H1 (cell line): Measurements from ENCODE around the gene CNOT10. TPM values are rescaled to one million over a fixed set of nuclear protein-coding genes. Genes with fewer than 3 reads are reported as not detected.

Experiments
- CTCF ChIA-PET: fragments of 300-600 bp; sonication (Branson Sonifier 250); formaldehyde crosslinking; loops from one replicate; lab custom pipeline; 2021; ENCODE audit not compliant: partially characterized antibody; lab: Charles Lee
- POLR2A ChIA-PET: fragments of 300-600 bp; sonication (Branson Sonifier 250); formaldehyde crosslinking; loops from one replicate; lab custom pipeline; 2021; ENCODE audit warnings: inconsistent platforms; ENCODE audit not compliant: partially characterized antibody; lab: Charles Lee
- DNase-seq, 2 experiments: peaks; one replicate each; pipeline versions ENCODE4 v3.0.0 to v3.0.0-alpha.2; 2010 to 2022; ENCODE audit warnings: low spot score in 2 of 2, low read depth in 1 of 2, mixed read lengths in 1 of 2
- FAIRE-seq: peaks from 2 replicates; lab custom pipeline; 2011; peaks lifted over from hg19 to GRCh38; lab: Jason Lieb, UNC
- H2AFZ ChIP-seq: 2 replicates; pipeline ENCODE4 v1.8.1; 2012; ENCODE audit warnings: low read length, inconsistent platforms
- H2AK5ac ChIP-seq: 2 replicates; pipeline ENCODE4 v1.6.1; 2013; ENCODE audit warnings: low read depth, low read length
- H2BK120ac ChIP-seq: replicated peaks from 2 replicates; pipeline ENCODE3; 2013; ENCODE audit warnings: low read depth, low read length, inconsistent platforms
- H2BK12ac ChIP-seq: 2 replicates; pipeline ENCODE4 v1.6.1; 2013; ENCODE audit warnings: low read depth, low read length
- H2BK15ac ChIP-seq: 2 replicates; pipeline ENCODE4 v1.6.1; 2013; ENCODE audit warnings: low read length
- H2BK20ac ChIP-seq: 2 replicates; pipeline ENCODE4 v1.6.1; 2013; ENCODE audit warnings: low read length
- H2BK5ac ChIP-seq: 2 replicates; pipeline ENCODE4 v1.6.1; 2013; ENCODE audit warnings: low read depth, low read length
- H3K14ac ChIP-seq: 2 replicates; pipeline ENCODE4 v1.6.1; 2013; ENCODE audit warnings: inconsistent platforms; ENCODE audit not compliant: insufficient read length
- H3K18ac ChIP-seq: 2 replicates; pipeline ENCODE4 v1.6.1; 2013; ENCODE audit warnings: low read length; ENCODE audit errors: extremely low read depth
- H3K23ac ChIP-seq: 2 replicates; pipeline ENCODE4 v1.6.1; 2013; ENCODE audit warnings: inconsistent platforms; ENCODE audit not compliant: insufficient read length
- H3K23me2 ChIP-seq: 2 replicates; pipeline ENCODE4 v1.6.1; 2013; ENCODE audit warnings: low read depth, low read length
- H3K27ac ChIP-seq: 2 replicates; pipeline ENCODE4 v1.6.1; 2011; ENCODE audit warnings: low read depth, low read length, inconsistent platforms
- H3K27me3 ChIP-seq, 4 experiments: replicated peaks in 1 of 4; 1 replicate in 1 of 4; 2 replicates in 3 of 4; pipeline versions ENCODE4 v1.6.1 to v1.8.1; 2011 to 2013; ENCODE audit warnings: low read length in 3 of 4, mild to moderate bottlenecking in 3 of 4, inconsistent platforms in 2 of 4, mixed read lengths in 2 of 4, moderate library complexity in 1 of 4; ENCODE audit not compliant: control insufficient read depth in 3 of 4, insufficient read depth in 3 of 4; ENCODE audit errors: extremely low read depth in 1 of 4
- H3K36me3 ChIP-seq, 4 experiments: 2 replicates each; pipeline versions ENCODE4 v1.6.1 to v1.8.1; 2011 to 2013; ENCODE audit warnings: mild to moderate bottlenecking in 4 of 4, low read length in 3 of 4, moderate library complexity in 2 of 4, control low read depth in 1 of 4, inconsistent platforms in 1 of 4; ENCODE audit not compliant: insufficient read depth in 4 of 4, control insufficient read depth in 2 of 4
- H3K4ac ChIP-seq: replicated peaks from 2 replicates; pipeline ENCODE3; 2013; ENCODE audit warnings: low read length, low read depth, mixed read lengths, inconsistent platforms; ENCODE audit not compliant: insufficient read length
- H3K4me1 ChIP-seq, 4 experiments: replicated peaks in 1 of 4; 1 replicate in 1 of 4; 2 replicates in 3 of 4; pipeline versions ENCODE4 v1.6.1 to v1.8.1; 2011 to 2013; ENCODE audit warnings: low read length in 3 of 4, inconsistent platforms in 2 of 4, mixed read lengths in 1 of 4; ENCODE audit not compliant: insufficient read depth in 4 of 4, control insufficient read depth in 3 of 4
- H3K4me2 ChIP-seq, 2 experiments: 2 replicates each; pipeline versions ENCODE4 v1.6.1 to v1.8.1; 2011 to 2013; ENCODE audit warnings: low read depth in 2 of 2, low read length in 2 of 2, control low read depth in 1 of 2, inconsistent platforms in 1 of 2, mild to moderate bottlenecking in 1 of 2; ENCODE audit not compliant: insufficient read depth in 1 of 2
- H3K4me3 ChIP-seq, 4 experiments: fragments of 200-600, 300-600 bp in 1 of 4; sonication (generic), shearing (Covaris generic), sonication (Bioruptor Twin) in 1 of 4; 2 replicates each; pipeline versions ENCODE4 v1.5.1 to v1.8.1; 2011 to 2016; ENCODE audit warnings: low read length in 4 of 4, low read depth in 3 of 4, control low read depth in 2 of 4, inconsistent platforms in 2 of 4, mild to moderate bottlenecking in 2 of 4, mixed read lengths in 1 of 4, moderate library complexity in 1 of 4; ENCODE audit not compliant: insufficient read depth in 2 of 4; ENCODE audit errors: extremely low read depth in 1 of 4
- H3K56ac ChIP-seq: replicated peaks from 2 replicates; pipeline ENCODE3; 2013; ENCODE audit warnings: low read depth, mild to moderate bottlenecking, mixed read lengths, low read length, inconsistent platforms; ENCODE audit not compliant: insufficient read length
- H3K79me1 ChIP-seq: 2 replicates; pipeline ENCODE4 v1.6.1; 2013; ENCODE audit warnings: low read depth, low read length, control low read depth
- H3K79me2 ChIP-seq, 2 experiments: 2 replicates each; pipeline versions ENCODE4 v1.6.1 to v1.8.1; 2012 to 2013; ENCODE audit warnings: low read length in 2 of 2, mild to moderate bottlenecking in 2 of 2, inconsistent platforms in 1 of 2; ENCODE audit not compliant: insufficient read depth in 2 of 2, control insufficient read depth in 1 of 2
- H3K9ac ChIP-seq, 4 experiments: replicated peaks in 1 of 4; 1 replicate in 1 of 4; 2 replicates in 3 of 4; pipeline versions ENCODE4 v1.6.1 to v1.8.1; 2011 to 2013; ENCODE audit warnings: low read depth in 3 of 4, low read length in 3 of 4, control low read depth in 2 of 4, mild to moderate bottlenecking in 2 of 4, moderate library complexity in 2 of 4, inconsistent platforms in 1 of 4; ENCODE audit errors: extremely low read depth in 1 of 4
- H3K9me3 ChIP-seq, 2 experiments: 2 replicates each; pipeline versions ENCODE4 v1.6.1 to v1.8.1; 2012 to 2013; ENCODE audit warnings: mild to moderate bottlenecking in 2 of 2, moderate library complexity in 2 of 2, control low read depth in 1 of 2, inconsistent platforms in 1 of 2, low read depth in 1 of 2, low read length in 1 of 2, mixed read lengths in 1 of 2; ENCODE audit not compliant: insufficient read depth in 2 of 2
- H4K20me1 ChIP-seq, 2 experiments: replicated peaks in 1 of 2; 2 replicates each; pipeline versions ENCODE3 to v1.8.1; 2011 to 2013; ENCODE audit warnings: inconsistent platforms in 2 of 2, low read length in 2 of 2, mild to moderate bottlenecking in 1 of 2; ENCODE audit not compliant: insufficient read depth in 2 of 2, control insufficient read depth in 1 of 2
- H4K5ac ChIP-seq: 2 replicates; pipeline ENCODE4 v1.6.1; 2013; ENCODE audit warnings: low read length, low read depth, mixed read lengths, inconsistent platforms; ENCODE audit not compliant: insufficient read length
- H4K8ac ChIP-seq: 2 replicates; pipeline ENCODE4 v1.8.0; 2013; ENCODE audit warnings: mild to moderate bottlenecking, moderate library complexity, low read length, inconsistent platforms; ENCODE audit not compliant: insufficient read depth; ENCODE audit errors: extremely low read depth
- H4K91ac ChIP-seq: replicated peaks from 2 replicates; pipeline ENCODE3; 2013; ENCODE audit warnings: low read length, mixed read lengths, inconsistent platforms; ENCODE audit not compliant: insufficient read length
- CBX5 ChIP-seq: fragments of 300-800, 300-1000 bp; sonication (generic); IDR thresholded peaks from 2 replicates; pipeline ENCODE4 v1.7.1; 2016; ENCODE audit warnings: antibody characterized with exemption, low read length, low read depth
- CHD1 ChIP-seq: IDR thresholded peaks from 2 replicates; pipeline ENCODE4 v1.6.1; 2012; ENCODE audit warnings: low read depth, low read length, improper control_type of control experiment
- RBBP5 ChIP-seq: IDR thresholded peaks from 2 replicates; pipeline ENCODE4 v1.7.1; 2012; ENCODE audit warnings: low read depth, mild to moderate bottlenecking, inconsistent platforms, low read length, moderate library complexity, borderline replicate concordance
- SAP30 ChIP-seq: fragments of 300-600 bp; sonication (generic); IDR thresholded peaks from 2 replicates; pipeline ENCODE4 v1.7.1; 2012; ENCODE audit warnings: low read length, moderate library complexity, mild to moderate bottlenecking, inconsistent platforms; ENCODE audit not compliant: insufficient read depth, insufficient replicate concordance
- WGBS, 2 experiments: shearing (Covaris generic) in 1 of 2; methylation state at CpG; one replicate each; pipeline versions ENCODE4 v1.1.6 to v1.1.7; 2013 to 2015; ENCODE audit warnings: low lambda C conversion rate in 2 of 2, mixed read lengths in 2 of 2, inconsistent platforms in 1 of 2, low coverage in 1 of 2, missing lambda C conversion rate in 1 of 2; ENCODE audit not compliant: insufficient replicate concordance in 2 of 2, insufficient coverage in 1 of 2, insufficient read length in 1 of 2; ENCODE audit errors: extremely low coverage in 1 of 2, missing lambda C conversion rate in 1 of 2; 5-methylcytosine and 5-hydroxymethylcytosine counted together
- polyA plus RNA-seq, 7 experiments: library from polyadenylated mRNA; depleted of rRNA in 3 of 7; stranded (reverse) in 5 of 7; unstranded in 2 of 7; fragments of >200 nt in 5 of 7; fragments of 200-250 nt in 2 of 7; gene quantifications; 1 replicate in 5 of 7; 2 replicates in 1 of 7; 4 replicates in 1 of 7; pipeline versions ENCODE4 v1.2.1 to v1.2.3, GENCODE V29; 2011 to 2013; ENCODE audit warnings: missing spikeins in 2 of 7, mixed read lengths in 2 of 7
- total RNA-seq: library from RNA; stranded (reverse); fragmentation: NEBNext Ultra II Directional; extraction: Animal tissue kit (Norgen Biotek cat#: 25700); gene quantifications from 2 replicates; pipeline ENCODE4 v1.2.1, GENCODE V29; 2021
- TF ChIP-seq, protein P1 (sequence below): IDR thresholded peaks from 2 replicates; pipeline ENCODE4 v1.6.1; 2012; ENCODE audit warnings: inconsistent platforms

Gene CNOT10
- total and polyA plus RNA-seq, 2 of the 8 experiments (the other 6 are each of a cell fraction or from before 2014, with no cell fraction given) = 39.9 to 55.9 TPM

DNA sequence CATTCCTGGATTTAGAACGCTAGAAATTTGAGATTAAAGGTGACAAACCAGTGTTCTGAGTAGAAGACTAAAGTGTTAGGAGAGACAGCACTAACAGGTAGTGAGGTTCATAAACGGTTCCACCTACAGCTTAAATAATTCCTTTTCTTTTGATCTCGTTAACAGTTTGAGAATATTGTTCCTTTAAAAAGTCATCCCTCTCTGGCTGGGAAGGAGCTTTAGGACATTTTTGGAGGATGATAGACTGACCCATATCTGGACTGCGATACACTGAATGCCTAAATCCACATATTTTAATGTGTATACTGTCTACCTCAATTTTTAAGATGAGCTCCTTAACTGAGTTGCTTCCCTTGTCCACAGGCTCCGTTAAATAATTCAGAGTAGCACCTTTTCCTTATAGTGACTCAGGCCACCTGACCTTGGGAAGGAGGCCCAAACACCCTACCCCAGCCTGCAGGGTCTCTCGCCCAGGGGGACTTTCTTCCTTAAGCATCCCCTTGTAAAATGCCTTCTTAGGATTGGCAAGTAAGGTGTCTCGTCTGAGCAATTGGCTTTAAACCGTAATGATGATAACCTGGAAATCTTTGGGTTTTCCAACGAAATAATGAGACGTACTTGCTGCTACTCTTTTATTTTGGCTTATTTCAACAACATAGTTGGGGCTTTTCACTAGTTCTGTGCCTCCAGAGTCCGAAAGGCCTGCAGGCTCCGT lies 136.1 kb downstream of the CNOT10 start:
- Histone ChIP-seq H3K4me2 (peak overlapping the region; percentile 93 to 96), H3K79me1 (no peaks in the 10 kb centered on the region), H3K14ac (no peak overlapping the region), H3K23me2 (peaks cover 6% of the 10 kb centered on the region; the same call in 1 of the 2 replicates), H2BK120ac (no peak overlapping the region), H4K5ac (peak overlapping the region; percentile 63), H4K91ac (no peak overlapping the region), H3K4ac (no peak overlapping the region), H3K4me3 (peak overlapping the region; percentile 88 to 98 (median 94)), H2AFZ (no peak overlapping the region), H3K27ac (peak overlapping the region; percentile 35), H3K23ac (no peak overlapping the region), H2BK5ac (peak overlapping the region; percentile 67; the same call in 1 of the 2 replicates), H3K27me3 (no peaks in the 10 kb centered on the region), H3K9me3 (no peaks in the 10 kb centered on the region), H4K20me1 (peaks cover 29 to 46% of the 10 kb centered on the region in 2 experiments), H3K56ac (peak overlapping the region; percentile 55), H3K36me3 (peaks cover 24 to 75% (median 34%) of the 10 kb centered on the region in 4 experiments), H3K9ac (peak overlapping the region; percentile 86 to 94 (median 93)), H2BK12ac (no peak overlapping the region), H2AK5ac (no peak overlapping the region), H2BK15ac (no peak overlapping the region), H2BK20ac (no peak overlapping the region), H4K8ac (no peak overlapping the region), H3K79me2 (peaks cover 92 to 97% of the 10 kb centered on the region in 2 experiments), H3K18ac (peak overlapping the region; percentile 52), H3K4me1 (peaks cover 4 to 22% (median 15%) of the 10 kb centered on the region in 4 experiments)
- POLR2A ChIA-PET = interaction anchor here (0.7 to 15.1 kb wide), 28 partner anchors 8 to 123 kb away, joined by 3 to 303 read pairs (median 6); no protein-coding TSS in a partner anchor
- no peak for DNase-seq
- no peak for TF ChIP-seq RBBP5
- peak; percentile 64 for TF ChIP-seq SAP30
- TF ChIP-seq CHD1 = 0 out of 2 replicates have a peak, but pooled peaks have one; percentile 38
- TF ChIP-seq, protein P1, sequence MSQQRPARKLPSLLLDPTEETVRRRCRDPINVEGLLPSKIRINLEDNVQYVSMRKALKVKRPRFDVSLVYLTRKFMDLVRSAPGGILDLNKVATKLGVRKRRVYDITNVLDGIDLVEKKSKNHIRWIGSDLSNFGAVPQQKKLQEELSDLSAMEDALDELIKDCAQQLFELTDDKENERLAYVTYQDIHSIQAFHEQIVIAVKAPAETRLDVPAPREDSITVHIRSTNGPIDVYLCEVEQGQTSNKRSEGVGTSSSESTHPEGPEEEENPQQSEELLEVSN = no peak
- TF ChIP-seq CBX5 = no peak
- no peak for FAIRE-seq
- CTCF ChIA-PET = interaction anchor here (0.5 to 2.7 kb wide), 20 partner anchors 13 to 253 kb away, joined by 3 to 13 read pairs (median 4); no protein-coding TSS in a partner anchor
- WGBS, 2 experiments = 3% methylated on average over 12 of the region's 12 CpGs; no CpG with 5 or more reads in 1 of the 2 experiments
